Endothelial cell of umbilical vein (primary cell): ENCODE data around the gene FSTL4.

Source experiments
- CTCF ChIP-seq, 2 donors: IDR thresholded peaks; 1 replicate in 1 of 2; 2 replicates in 1 of 2; pipeline ENCODE4 v1.5.1; 2011; ENCODE audit warnings: low read length in 2 of 2, mild to moderate bottlenecking in 2 of 2, moderate library complexity in 2 of 2, control low read depth in 1 of 2, inconsistent platforms in 1 of 2, low read depth in 1 of 2; ENCODE audit not compliant: insufficient read depth in 1 of 2; ENCODE audit errors: extremely low read depth in 1 of 2
- POLR2A ChIP-seq: IDR thresholded peaks from 2 replicates; pipeline ENCODE4 v1.6.1; 2012; ENCODE audit warnings: low read depth, mild to moderate bottlenecking, control low read depth, low read length

DNA sequence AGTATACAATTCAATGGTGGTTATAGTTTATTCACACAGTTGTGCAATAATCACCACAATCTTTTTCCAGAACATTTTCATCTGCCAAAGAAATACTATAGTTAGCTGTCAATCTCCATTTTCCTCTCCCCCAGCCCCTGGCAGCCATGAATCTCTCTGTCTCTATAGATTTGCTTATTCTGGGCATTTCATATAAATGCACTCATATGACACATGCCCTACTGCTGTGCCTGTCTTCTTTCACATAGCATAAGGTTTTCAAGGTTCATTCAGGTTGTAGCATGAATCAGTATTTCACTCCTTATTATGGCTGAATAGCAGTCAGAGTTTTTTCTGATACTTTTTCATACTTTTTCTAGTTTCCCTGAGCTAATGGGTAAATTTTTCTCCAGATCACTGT lies 432.9 kb downstream of the FSTL4 start:
- TF ChIP-seq CTCF (IDR thresholded peaks at IDR 0.05; ENCODE audit: extremely low read depth in 1 of 2, insufficient read depth in 1 of 2, low read depth in 1 of 2, low read length in 2 of 2) (no peak), POLR2A (no peak)
